ENCODE measurements around the gene SIX6. TPM values are rescaled to one million over a fixed set of nuclear protein-coding genes. Genes with fewer than 3 reads are reported as not detected.

SIX6 gene
- total RNA-seq, 1 experiment from 2014 or later, result not detected

GRCh38 chr14:60509438-60510253 lies 700 bp downstream of the SIX6 start:
- Histone ChIP-seq H3T11ph (ENCODE audit: low read length) (no peak overlapping the region), H4K8ac (replicated peaks; ENCODE audit: insufficient read length, low read depth, low read length) (no peak overlapping the region), H2BK20ac (ENCODE audit: low read depth, low read length, poor library complexity, severe bottlenecking) (no peak overlapping the region), H2BK12ac (ENCODE audit: insufficient read length, low read depth, low read length) (no peak overlapping the region), H3K79me1 (ENCODE audit: insufficient read depth, low read depth, low read length, poor library complexity, severe bottlenecking) (no peaks in the 10 kb centered on the region), H3K4ac (ENCODE audit: low read depth, low read length) (no peak overlapping the region), H2AK5ac (ENCODE audit: insufficient read length, low read length) (no peak overlapping the region), H3K18ac (ENCODE audit: insufficient read length, low read depth, low read length) (no peak overlapping the region), H4K5ac (ENCODE audit: insufficient read length, low read depth, low read length) (no peak overlapping the region), H3K79me2 (ENCODE audit: insufficient read depth, low read length) (no peaks in the 10 kb centered on the region), H3K23ac (ENCODE audit: insufficient read length, low read depth, low read length) (no peak overlapping the region), H3K23me2 (ENCODE audit: insufficient read length, low read depth, low read length, poor library complexity, severe bottlenecking) (peaks cover 21% of the 10 kb centered on the region), H3K27me3 (ENCODE audit: insufficient read depth, low read length) (peaks cover 81% of the 10 kb centered on the region), H2BK5ac (ENCODE audit: insufficient read length, low read length) (no peak overlapping the region), H3K4me1 (ENCODE audit: insufficient read depth, low read length) (peaks cover 4% of the 10 kb centered on the region; the same call in 1 of the 2 replicates), H3K9ac (ENCODE audit: extremely low read depth, insufficient read length, low read length) (no peak overlapping the region), H3K14ac (ENCODE audit: insufficient read depth, low read length) (no peak overlapping the region), H2BK120ac (ENCODE audit: low read depth, low read length, poor library complexity, severe bottlenecking) (no peak overlapping the region), H4K91ac (ENCODE audit: insufficient read length, low read depth, low read length) (no peak overlapping the region), H4K20me1 (ENCODE audit: control insufficient read depth, insufficient read depth, insufficient read length) (peaks cover 4% of the 10 kb centered on the region), H3K4me2 (ENCODE audit: insufficient read depth, insufficient read length, low read length) (peak overlapping the region; percentile 83), H2AFZ (ENCODE audit: low read length) (no peak overlapping the region), H3K27ac (ENCODE audit: insufficient read length, low read depth, low read length) (no peak overlapping the region), H3K9me3 (ENCODE audit: control insufficient read depth, low read depth, low read length) (no peaks in the 10 kb centered on the region), H3K56ac (ENCODE audit: insufficient read length, low read depth, low read length) (no peak overlapping the region), H2BK15ac (ENCODE audit: low read depth, low read length) (no peak overlapping the region)
- Mint-ChIP-seq H3K4me1 (peaks cover 42 to 67% of the 10 kb centered on the region in 2 experiments), H3K27me3 (ENCODE audit: low read depth) (peaks cover 100% of the 10 kb centered on the region), H3K4me3 (peak overlapping the region; percentile 47 to 85), H3K27ac (peak overlapping the region in 1 of 3 experiments; percentile 40; a peak in 1 of 7 replicates), H3K9me3 (peaks cover 3 to 17% of the 10 kb centered on the region in 2 experiments; a peak in 1 of 5 replicates), H3K36me3 (ENCODE audit: insufficient read depth in 1 of 3, low read depth in 3 of 3) (no peaks in the 10 kb centered on the region)
- no CpG with 5 or more reads among the region's 58 CpGs for WGBS (ENCODE audit: extremely low coverage, insufficient read length, low lambda C conversion rate)
- TF ChIP-seq CTCF (conservative IDR thresholded peaks at IDR 0.05), result no peak
- peak; percentile 72 for DNase-seq
